ENCODE data around the gene MYLK3.
"Not testable (repeated sequence)": the region's sequence is repeated elsewhere in the genome, so short reads cannot be mapped to it uniquely, and the experiment has no call there.

Gene MYLK3

GRCh38 chr16:46690281-46691178, 57.6 kb downstream of the MYLK3 start:
- DNase-seq = peak in 2 of 56 donors; percentile 23 to 41

DNA sequence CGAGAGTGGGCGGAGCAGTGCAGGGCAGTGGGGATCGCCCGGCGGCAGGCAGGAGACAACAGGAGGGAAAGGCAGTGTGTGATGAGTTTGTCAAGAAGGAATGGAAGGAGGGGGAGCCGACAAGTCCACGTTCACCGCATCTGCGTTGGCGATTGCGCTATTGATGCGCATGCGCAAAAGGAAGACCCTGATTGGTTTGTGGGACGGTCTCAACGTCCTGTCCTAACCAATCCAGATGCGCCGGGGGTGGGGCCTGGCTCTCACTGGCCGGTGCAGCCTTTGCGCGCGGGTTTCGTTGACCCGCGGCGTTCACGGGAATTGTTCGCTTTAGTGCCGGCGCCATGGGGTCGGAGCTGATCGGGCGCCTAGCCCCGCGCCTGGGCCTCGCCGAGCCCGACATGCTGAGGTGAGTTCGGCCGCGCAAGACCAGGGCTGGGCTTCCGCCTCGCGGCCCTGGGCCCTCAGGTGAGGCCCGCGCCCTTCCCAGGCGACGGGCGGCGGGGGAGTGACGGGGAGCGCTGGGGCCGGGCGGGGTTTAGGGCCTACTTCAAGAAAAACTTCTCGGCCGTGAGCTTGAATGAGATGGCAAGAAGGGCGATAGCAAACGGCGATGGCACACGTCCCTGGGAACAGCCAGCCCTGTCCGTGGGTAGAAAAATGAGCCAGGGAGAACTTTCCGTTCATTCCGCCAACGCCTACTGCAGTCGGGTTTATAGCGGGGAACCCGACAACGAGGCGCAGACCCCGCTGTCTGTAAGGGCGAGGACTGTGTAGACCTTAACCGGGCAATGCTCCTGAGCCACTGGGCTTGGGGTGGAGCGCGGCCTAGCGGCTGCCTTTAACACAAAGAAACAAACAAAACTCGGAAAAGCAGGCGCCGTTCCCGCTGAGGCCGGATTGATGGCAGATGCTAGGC, 58.5 kb downstream of the MYLK3 start, which contains the start of gene ORC6:
ORC6 (plus strand) TSS at position 295 of the 916 bp plus-strand sequence; CDS start at position 342, 47 bp downstream.
- DNase-seq = peak; percentile 92 to 100 (median 98)

DNA sequence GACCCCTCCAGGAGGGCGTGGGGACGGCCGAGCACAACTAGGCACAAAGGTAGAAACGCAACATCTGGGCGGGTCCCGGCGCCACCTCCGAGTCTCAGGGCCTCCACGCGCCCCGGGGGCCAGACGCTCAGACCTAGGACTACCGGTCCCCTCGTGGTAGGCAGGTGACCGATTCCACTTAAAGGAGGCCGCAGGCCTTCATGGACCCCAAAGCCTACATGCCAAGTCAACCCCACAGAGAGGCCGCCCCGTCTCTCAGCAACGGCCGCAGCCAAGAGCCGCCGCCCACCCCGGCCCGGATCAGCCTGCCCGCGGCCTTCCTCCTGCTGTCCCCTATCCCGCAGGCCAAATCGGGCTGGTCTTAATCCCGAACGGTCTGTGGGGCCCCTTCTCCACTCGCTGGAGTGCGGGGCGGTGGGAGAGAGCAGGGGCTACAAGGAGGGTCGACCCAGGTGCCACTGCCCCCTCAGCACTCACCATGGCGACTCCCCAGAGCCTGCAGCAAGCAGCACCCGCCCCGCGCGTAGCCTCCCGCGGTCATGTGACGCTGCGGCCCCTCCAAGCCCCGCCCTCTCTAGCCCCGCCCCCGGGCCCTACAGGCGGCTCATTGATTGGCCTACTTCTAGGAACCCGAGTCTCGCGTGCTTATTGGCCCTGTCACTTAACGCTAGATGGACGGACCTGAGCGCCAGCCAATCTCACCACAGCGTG, 59.3 kb downstream of the MYLK3 start, which contains the start of gene VPS35:
VPS35 (minus strand) TSS at position 525 of the 711 bp plus-strand sequence; CDS start at position 480, 45 bp downstream.
- peak; percentile 97 to 100 (median 99) for DNase-seq

- DNase-seq = peak in 12 of 56 donors; percentile 5 to 65 (median 39)
Observed at GRCh38 chr16:46688101-46688653, 60.0 kb downstream of the MYLK3 start.

DNA sequence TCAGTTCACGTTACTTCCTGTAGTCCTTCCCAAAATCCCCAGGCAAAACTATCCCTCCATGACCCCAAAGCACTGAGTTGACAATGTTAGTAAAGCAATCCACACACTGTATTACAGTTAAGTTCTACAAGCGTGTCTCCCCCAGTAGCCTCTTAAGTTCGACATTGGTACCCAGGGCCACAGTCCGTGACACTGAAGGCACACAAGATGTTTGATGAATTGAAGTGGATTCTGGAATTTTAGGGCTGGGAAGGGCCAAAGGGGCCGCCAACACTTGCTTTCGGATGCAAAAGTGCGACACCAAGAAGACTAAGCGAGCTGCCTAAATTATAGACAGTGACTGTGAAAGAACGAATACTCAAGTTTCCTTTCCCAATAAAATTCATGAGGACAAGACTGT, 60.7 kb downstream of the MYLK3 start:
- DNase-seq = no peak

DNA sequence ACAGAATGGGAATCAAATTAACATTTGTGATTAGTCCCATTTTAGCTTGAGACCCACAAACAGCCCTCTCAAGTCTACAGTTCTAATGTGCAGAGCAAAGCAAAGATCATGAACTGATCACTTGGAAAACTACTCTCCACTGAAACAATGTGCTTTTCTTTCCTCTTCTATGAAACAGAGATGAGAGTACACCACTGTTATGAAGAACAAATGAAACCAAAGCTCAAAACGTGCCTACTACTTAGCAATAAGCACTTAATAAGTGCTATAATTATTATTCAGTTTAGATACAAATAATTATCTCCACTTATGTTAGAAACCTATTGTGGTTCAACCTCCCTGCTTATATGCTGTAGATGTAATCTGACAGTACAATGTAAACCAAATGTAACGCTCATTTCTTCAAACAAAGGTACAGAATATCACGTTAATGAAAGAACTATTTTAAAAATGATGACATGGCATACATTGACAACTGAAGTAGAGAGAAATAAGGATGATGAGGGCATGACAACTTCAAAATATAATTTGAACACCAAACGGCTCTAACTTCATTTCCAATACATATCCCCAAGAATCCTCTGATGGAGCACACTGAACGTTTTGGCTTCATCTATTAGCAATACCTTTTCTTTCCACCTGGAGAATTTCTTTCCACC, 61.2 kb downstream of the MYLK3 start:
- DNase-seq = no peak

DNA sequence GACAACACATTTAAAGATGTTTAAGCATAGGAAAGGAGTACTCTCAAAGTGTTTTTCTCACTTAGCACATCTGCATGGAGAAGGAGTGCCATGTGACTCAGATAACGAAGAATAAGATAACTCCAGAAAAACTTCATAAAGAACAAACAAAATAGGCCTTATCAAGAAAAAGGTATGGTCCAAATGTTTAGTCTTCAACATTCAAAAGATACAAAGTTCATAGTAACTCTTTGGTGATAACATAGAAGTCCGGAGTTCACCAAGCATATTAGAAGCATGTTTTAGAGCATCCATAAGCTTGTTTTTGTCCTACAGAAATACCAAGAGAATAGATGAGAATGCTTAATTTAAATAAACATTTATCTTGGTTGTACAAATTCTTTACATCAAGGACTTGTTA, 66.3 kb downstream of the MYLK3 start:
- DNase-seq = not testable (repeated sequence)

DNA sequence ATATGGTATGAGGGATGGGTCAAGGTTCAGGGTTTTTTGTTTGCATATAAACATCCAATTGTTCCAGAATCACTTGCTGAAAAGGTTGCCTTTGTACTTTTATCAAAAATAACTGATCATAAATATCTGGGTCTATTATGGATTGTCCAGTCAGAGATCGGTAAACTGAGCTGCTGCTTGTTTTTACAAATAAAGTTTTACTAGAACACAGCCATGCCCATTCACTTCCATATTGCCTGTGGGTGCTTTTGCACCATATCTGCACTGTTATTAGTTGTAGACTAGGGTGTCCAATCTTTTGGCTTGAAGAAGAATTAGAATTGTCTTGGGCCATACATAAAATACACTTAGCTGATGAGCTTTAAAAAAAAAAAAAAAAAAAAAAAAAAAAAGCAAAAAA, 70.2 kb downstream of the MYLK3 start:
- DNase-seq = not testable (repeated sequence)

GRCh38 chr16:46673320-46674013, 74.7 kb downstream of the MYLK3 start:
- DNase-seq = peak in 10 of 56 donors; percentile 1 to 20 (median 6)

DNA sequence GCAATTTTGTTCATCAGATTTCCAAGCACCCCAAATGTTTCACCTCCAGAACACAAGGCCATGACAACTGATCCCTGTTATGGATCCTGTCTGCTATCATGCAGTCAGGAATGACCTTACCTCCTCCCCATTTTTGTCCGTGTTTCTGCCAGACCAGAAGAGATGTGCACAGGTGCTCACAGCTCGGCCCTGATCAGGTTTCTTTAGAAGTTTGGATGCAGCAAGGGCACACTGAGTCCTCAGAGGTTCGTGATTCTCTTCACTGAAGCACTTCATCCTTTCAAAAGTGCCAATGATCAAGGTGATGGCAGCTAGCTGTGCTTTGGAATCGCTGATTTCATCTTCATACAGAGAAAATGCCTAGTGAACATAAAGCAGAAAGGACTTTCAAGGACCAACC, 86.0 kb downstream of the MYLK3 start:
- DNase-seq = no peak

DNA sequence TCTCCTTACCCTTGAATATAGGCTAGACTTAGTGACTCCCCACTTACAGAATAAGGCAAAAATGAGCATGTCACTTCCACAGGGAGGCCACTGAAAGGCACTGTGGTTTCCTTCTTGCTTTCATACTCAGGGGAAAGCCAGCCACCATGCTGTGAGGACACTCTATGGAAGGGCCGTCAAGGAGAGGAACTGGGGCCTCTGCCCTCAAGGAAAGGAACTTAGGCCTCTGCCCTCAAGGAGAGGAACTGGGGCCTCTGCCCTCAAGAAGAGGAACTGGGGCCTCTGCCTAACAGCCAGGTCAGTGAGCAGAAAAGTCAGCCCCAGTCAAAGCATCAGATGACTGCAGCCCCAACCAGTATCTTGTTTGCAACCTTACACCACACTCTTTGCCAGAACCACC, 89.2 kb downstream of the MYLK3 start:
- DNase-seq = peak in 17 of 56 donors; percentile 2 to 61 (median 7)

All from amygdala (tissue), 56 donors.